GM18870 (cell line): ENCODE results near the gene TMPRSS3.

Experiments
- ATAC-seq: cut with Tn5 transposase; IDR thresholded peaks from one replicate; pipeline ENCODE4 v1.9.1; 2021; ENCODE audit warnings: moderate library complexity; ENCODE audit not compliant: unreplicated experiment

Gene TMPRSS3

GRCh38 chr21:42353623-42354022 lies 42.2 kb downstream of the TMPRSS3 start:
- ATAC-seq = no peak

- no peak for ATAC-seq
These were observed 43.3 kb downstream of the TMPRSS3 start for GRCh38 chr21:42352441-42353095.

GRCh38 chr21:42351626-42352440 lies 44.0 kb downstream of the TMPRSS3 start:
- no peak for ATAC-seq

GRCh38 chr21:42350927-42351426 lies 44.9 kb downstream of the TMPRSS3 start, which contains the start of gene TFF2:
Gene TFF2 (minus strand): TSS chr21:42350994. CDS start chr21:42350957, 37 bp downstream.
- ATAC-seq = no peak

- no peak for ATAC-seq
These were observed 45.4 kb downstream of the TMPRSS3 start for GRCh38 chr21:42350318-42350910.

GRCh38 chr21:42349420-42350317 lies 46.2 kb downstream of the TMPRSS3 start:
- ATAC-seq = no peak

- no peak for ATAC-seq
These were observed 47.1 kb downstream of the TMPRSS3 start for GRCh38 chr21:42348762-42349161.

GRCh38 chr21:42347601-42348327 lies 48.1 kb downstream of the TMPRSS3 start:
- no peak for ATAC-seq

- no peak for ATAC-seq
These were observed 48.8 kb downstream of the TMPRSS3 start for GRCh38 chr21:42346866-42347600.

GRCh38 chr21:42346441-42346840 lies 49.4 kb downstream of the TMPRSS3 start:
- no peak for ATAC-seq

GRCh38 chr21:42344631-42345030 lies 51.2 kb downstream of the TMPRSS3 start:
- ATAC-seq = no peak

GRCh38 chr21:42343963-42344510 lies 51.8 kb downstream of the TMPRSS3 start:
- no peak for ATAC-seq

GRCh38 chr21:42343556-42343955 lies 52.3 kb downstream of the TMPRSS3 start:
- ATAC-seq = no peak

- ATAC-seq = no peak
These were observed 52.8 kb downstream of the TMPRSS3 start for GRCh38 chr21:42343101-42343500.

- no peak for ATAC-seq
These were observed 53.9 kb downstream of the TMPRSS3 start for GRCh38 chr21:42341776-42342542.

GRCh38 chr21:42340187-42341050 lies 55.4 kb downstream of the TMPRSS3 start:
- no peak for ATAC-seq
